ENCODE data around the gene GGTLC1. TPM values are rescaled to one million over a fixed set of nuclear protein-coding genes. Genes with fewer than 3 reads are reported as not detected.

GGTLC1 gene
- total and polyA plus RNA-seq, 10 of the 15 experiments (the other 5 are each of a cell fraction or from before 2014, with no cell fraction given): not detected

DNA sequence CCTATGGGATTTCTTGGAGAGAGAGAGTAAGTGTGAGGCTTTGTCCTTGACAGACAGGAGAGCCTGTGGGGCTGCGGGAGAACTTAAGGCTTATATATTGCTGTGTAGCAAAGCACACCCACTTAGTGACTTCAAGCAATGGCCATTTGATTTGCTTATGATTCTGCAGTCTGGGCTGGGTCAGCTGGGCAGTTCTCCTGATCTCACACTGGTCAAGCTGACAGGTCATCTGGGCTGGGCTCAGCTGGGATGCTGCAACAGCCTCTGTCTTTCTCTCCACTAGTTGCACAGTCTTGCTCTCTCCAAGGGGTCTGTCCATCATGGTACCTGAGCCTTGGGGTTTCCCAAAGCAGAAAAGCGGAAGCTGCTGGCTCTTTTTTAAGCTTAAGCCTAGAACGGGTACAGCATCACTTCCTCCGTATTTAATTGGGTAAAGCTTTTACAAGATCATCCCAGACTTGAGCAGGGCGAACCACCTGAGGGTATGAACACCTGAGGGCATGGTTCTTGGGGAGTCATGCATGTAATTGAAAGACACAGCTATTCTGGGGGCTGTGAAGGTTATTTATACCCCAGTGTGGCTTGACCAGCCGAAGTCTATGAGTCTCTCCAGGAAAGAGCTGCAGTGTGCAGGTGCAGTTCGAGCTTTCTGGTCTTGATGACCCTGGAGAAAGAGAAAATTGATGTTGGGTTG is 13.3 kb upstream of the GGTLC1 start:
- no peak overlapping the region for H3K27ac ChIP-seq (ENCODE audit: control insufficient read depth, insufficient read depth)
- DNase-seq (ENCODE audit: low read depth, low spot score): no peak
- no peak overlapping the region for H2AFZ ChIP-seq (ENCODE audit: control insufficient read depth, low read depth, low read length)
- no peak overlapping the region for H3K9ac ChIP-seq (ENCODE audit: control insufficient read depth, insufficient read depth, low read length)
- BruUV-seq (replicated peaks): no TSS peak
- in situ Hi-C loops (cut with MboI) (no loop called here), intact Hi-C loops (cut with micrococcal nuclease; ENCODE audit: unreplicated experiment) (no loop called here)
- no peaks in the 10 kb centered on the region for H3K4me1 ChIP-seq (ENCODE audit: control insufficient read depth, insufficient read depth, low read length)
- ChIA-PET SMC1A (ENCODE audit: uncharacterized antibody, unreplicated experiment) (interaction anchor here (0.6 kb wide), 1 partner anchor 705 kb away, joined by 3 read pairs; no protein-coding TSS in a partner anchor), POLR2A (interaction anchor here (0.5 to 0.6 kb wide), 2 partner anchors 106 to 583 kb away, joined by 3 to 5 read pairs; no protein-coding TSS in a partner anchor), CTCF (interaction anchor here (0.9 to 1.3 kb wide), 3 partner anchors 8 to 64 kb away, joined by 3 read pairs; no protein-coding TSS in a partner anchor), RAD21 (ENCODE audit: unreplicated experiment) (no interaction called here)
- WGBS (ENCODE audit: insufficient coverage, insufficient replicate concordance, low lambda C conversion rate, missing lambda C conversion rate): 5% methylated on average over 7 of the region's 7 CpGs
- TF ChIP-seq BCLAF1 (IDR thresholded peaks at IDR 0.05) (no peak), IRF3 (IDR thresholded peaks at IDR 0.05) (no peak)
- H3K4me2 ChIP-seq (ENCODE audit: control insufficient read depth, insufficient read depth): no peak overlapping the region
- no peak for FAIRE-seq
- no peaks in the 10 kb centered on the region for H3K27me3 ChIP-seq (replicated peaks in 1 of 2; ENCODE audit: control insufficient read depth in 2 of 2, insufficient read depth in 2 of 2, low read length in 1 of 2)
- H3K36me3 ChIP-seq (ENCODE audit: control insufficient read depth in 2 of 2, insufficient read depth in 2 of 2, low read length in 1 of 2): no peaks in the 10 kb centered on the region
- no peaks in the 10 kb centered on the region for H3K79me2 ChIP-seq (ENCODE audit: control insufficient read depth, insufficient read depth, low read length)
- H3K9me3 ChIP-seq (replicated peaks; ENCODE audit: control insufficient read depth, insufficient read depth, low read length): no peaks in the 10 kb centered on the region
- H3K4me3 ChIP-seq: no peak overlapping the region
- H4K20me1 ChIP-seq (ENCODE audit: control insufficient read depth, insufficient read depth): no peaks in the 10 kb centered on the region
- no peak; the same call in 2 of the 3 replicates for ATAC-seq

Measured in GM12878 (cell line).